Stimulated activated CD8-positive, alpha-beta memory T cell treated with anti-CD3 and anti-CD28 coated beads, Interleukin-12 subunit alpha, Interleukin-12 subunit beta, amount 100 ng/mL, for 4 hours (primary cell): ENCODE data around the gene SLC25A30.
"Not testable (repeated sequence)": the region's sequence is repeated elsewhere in the genome, so short reads cannot be mapped to it uniquely, and the experiment has no call there.

ENCODE experiments used
- DNase-seq: peaks from one replicate; pipeline ENCODE4 v3.0.0-alpha.2; 2020; ENCODE audit warnings: low read depth

The SLC25A30 gene

GRCh38 chr13:45367358-45367757 lies 50.8 kb downstream of the SLC25A30 start:
- peak; percentile 75 for DNase-seq

- no peak for DNase-seq
These were observed 52.7 kb downstream of the SLC25A30 start for GRCh38 chr13:45365558-45365885.

- no peak for DNase-seq
These were observed 53.2 kb downstream of the SLC25A30 start for GRCh38 chr13:45364876-45365557.

- DNase-seq: no peak
These were observed 55.2 kb downstream of the SLC25A30 start for GRCh38 chr13:45362939-45363338.

GRCh38 chr13:45361596-45362206 lies 56.5 kb downstream of the SLC25A30 start:
- no peak for DNase-seq

GRCh38 chr13:45356966-45357672 lies 61.1 kb downstream of the SLC25A30 start:
- no peak for DNase-seq

- no peak for DNase-seq
These were observed 64.3 kb downstream of the SLC25A30 start for GRCh38 chr13:45353895-45354294.

GRCh38 chr13:45352031-45352430 lies 66.1 kb downstream of the SLC25A30 start:
- DNase-seq: no peak

- no peak for DNase-seq
These were observed 68.0 kb downstream of the SLC25A30 start for GRCh38 chr13:45350152-45350551.

GRCh38 chr13:45349438-45349837 lies 68.7 kb downstream of the SLC25A30 start:
- DNase-seq: no peak

GRCh38 chr13:45344064-45344463 lies 74.1 kb downstream of the SLC25A30 start:
- DNase-seq: not testable (repeated sequence)
